GM12801 (cell line): Measurements from ENCODE around the gene ROR1.

Experiments used
- TF ChIP-seq, protein P1 (sequence below): IDR thresholded peaks from one replicate; pipeline ENCODE4 v1.5.1; 2011; ENCODE audit warnings: control low read depth; ENCODE audit not compliant: insufficient read length; ENCODE audit errors: extremely low read depth

ROR1 gene

DNA sequence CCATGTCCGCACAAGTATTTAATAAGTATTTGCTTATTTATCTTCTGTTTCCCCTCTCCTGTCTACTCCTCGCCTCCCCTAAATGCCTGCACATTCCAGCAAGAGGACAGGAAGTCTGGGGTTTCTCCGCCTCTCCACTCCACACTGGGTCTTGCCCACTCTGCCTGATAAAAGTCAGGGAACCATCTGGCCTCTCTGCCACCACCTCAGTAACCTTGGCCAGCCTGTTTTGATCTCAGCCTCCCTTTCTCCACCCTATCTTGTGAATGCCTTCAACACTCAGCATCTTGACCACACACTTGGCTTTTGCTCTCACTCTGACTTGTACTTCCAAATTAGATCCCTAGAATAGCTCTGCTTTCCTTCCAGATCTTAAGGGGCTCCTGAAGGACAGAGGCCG is 264.3 kb downstream of the ROR1 start:
- TF ChIP-seq, protein P1, sequence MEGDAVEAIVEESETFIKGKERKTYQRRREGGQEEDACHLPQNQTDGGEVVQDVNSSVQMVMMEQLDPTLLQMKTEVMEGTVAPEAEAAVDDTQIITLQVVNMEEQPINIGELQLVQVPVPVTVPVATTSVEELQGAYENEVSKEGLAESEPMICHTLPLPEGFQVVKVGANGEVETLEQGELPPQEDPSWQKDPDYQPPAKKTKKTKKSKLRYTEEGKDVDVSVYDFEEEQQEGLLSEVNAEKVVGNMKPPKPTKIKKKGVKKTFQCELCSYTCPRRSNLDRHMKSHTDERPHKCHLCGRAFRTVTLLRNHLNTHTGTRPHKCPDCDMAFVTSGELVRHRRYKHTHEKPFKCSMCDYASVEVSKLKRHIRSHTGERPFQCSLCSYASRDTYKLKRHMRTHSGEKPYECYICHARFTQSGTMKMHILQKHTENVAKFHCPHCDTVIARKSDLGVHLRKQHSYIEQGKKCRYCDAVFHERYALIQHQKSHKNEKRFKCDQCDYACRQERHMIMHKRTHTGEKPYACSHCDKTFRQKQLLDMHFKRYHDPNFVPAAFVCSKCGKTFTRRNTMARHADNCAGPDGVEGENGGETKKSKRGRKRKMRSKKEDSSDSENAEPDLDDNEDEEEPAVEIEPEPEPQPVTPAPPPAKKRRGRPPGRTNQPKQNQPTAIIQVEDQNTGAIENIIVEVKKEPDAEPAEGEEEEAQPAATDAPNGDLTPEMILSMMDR, result no peak

DNA sequence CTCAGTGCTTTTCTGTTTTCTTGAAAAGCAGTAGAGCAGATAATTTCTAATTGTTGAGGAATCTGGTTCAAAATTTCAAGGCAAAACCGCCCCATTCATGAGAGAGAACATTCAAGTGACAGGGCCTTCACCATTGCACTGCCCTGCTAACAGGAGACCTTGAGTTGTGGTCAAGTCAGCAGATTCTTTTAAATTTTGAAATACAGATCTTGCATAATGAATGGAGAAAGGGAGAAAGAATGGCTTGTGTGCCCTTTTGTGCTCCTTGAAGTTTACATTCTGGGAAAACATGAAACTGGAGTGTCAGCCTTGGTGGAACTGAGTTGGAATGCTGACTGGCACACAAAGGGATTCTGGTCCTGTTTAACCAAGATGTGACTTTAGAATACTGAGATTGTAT is 265.1 kb downstream of the ROR1 start:
- TF ChIP-seq, protein P1, result no peak

DNA sequence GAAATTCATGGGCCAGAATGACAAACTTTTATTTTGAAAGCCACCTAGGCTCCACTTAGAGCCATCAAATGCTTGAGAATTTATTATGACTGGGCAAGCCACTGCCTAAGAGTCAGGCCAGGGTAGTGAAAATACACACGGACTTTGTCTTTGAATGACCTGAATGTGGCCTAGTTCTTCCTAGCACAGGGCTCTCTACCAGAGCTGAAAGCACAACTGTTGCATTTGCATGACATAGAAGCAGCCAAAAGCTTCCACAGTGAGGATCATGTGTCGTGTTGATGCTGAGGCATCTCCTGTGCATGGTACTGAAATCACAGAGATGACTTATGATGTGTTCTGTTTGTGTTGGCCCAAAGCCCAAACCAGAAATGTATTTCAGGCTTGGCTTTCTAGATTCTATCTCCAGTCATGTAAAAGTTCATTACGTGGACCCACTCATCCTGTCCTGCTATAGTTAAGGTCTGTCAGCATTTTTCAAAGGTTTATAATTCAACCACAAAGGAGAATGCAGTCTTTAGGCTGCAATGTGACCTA is 265.6 kb downstream of the ROR1 start:
- TF ChIP-seq, protein P1, result no peak

DNA sequence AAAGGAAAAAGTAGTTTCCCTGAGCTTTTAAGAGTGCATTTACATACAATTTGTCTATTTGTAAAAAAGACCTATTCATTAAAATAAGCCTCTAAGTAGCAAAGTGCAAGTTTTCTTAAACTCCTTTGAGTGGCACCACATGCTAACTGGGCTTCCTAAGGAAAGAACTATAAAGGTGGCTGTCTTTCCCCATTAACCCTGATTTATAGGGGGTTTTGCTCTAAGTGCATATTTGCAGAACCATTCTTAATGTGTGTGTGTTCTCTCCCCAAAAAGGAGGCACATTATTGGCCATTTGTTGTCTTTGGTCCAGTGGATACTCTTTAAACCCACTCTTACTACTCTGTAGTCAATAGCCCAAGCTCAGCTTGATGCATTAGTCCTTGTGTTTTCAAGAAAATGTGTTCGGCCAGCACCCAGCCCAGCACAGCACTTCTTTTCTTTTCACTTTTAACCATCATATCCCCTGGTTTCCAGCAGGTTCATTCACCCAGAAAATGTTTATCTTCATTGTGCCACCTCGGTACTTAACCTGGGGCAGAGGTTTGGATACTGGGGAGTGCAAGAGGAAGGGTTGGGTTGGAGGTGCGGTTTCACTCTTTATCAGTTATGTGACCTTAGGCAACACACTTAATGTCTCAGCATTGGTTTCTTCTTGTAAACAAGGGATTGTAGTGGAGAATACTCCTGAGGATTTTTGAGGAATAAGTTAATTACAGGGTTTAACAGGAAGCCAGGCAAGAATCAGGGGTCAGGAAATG is 267.7 kb downstream of the ROR1 start:
- TF ChIP-seq, protein P1, result no peak

DNA sequence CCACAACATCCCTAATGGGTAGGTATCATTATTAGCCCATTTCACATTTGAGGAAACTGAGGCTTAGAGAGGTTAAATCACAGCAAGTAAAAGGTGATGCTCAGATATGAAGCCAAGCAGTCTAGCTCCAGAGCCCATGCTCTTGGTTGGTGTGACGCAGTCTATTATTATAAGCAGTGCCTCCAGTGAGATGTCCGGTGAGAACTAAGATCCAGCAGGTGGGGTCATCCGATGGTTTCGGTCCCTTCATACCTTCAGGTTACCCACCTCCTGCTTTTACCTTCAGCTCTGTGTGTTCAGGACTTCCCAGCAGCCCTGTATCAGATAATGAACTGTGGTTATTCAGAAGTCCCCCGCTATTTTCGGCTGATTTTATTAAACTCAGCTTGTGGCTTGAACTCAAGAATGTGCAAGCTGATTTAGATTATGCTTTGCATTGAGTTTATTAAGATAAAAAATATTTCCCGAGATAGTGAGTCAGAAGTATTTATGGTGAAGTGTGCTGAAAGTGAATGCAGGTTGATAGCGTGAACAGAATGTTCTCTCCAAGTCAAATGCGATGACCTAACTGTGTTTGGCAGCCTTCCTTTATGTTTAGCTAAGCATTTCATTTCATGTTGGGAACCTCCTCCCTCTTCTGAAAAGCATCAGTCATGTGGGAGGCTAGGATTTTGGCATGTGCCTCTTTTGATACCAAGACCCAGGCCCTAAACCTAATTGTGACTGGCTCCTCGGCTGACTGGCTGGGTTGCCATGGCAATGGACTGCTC is 268.7 kb downstream of the ROR1 start:
- TF ChIP-seq, protein P1, result no peak

DNA sequence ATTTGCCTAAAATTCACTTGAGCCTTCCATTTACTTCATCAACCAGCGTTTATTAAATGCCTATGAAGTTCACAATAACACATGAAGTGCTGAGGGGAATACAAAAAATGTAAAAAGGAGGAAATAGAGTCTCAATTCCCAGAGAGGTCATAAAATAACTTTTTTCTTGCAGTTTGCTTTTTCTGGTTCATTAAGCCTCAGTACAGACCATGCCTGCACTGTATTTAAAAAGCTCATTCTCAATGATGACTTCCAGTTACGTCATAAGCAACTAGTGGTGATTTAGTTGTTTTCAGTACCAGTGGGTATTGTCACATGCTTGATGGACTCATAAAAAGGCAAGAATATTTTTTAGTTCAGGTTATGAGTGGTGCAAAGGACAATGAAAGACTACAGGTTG is 269.5 kb downstream of the ROR1 start:
- TF ChIP-seq, protein P1, result no peak

DNA sequence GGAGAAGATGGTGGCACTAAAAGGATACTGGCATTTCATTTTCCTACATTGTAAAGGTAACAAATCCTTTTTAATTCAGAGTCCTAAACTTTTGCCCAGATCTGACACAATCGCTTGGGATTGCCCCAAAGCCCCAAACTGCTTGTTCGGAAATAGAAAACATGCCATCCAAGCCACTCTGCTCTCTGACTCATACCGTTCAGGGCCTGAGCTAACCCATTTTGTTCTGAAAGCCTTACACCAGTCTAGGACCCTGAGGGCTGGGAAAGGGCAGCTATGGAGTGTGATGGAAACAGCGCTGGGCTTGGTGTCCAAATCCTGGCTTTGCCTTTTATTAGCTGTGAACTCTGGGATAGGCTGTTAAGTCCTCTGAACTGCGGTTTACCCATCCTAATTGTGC is 270.2 kb downstream of the ROR1 start:
- TF ChIP-seq, protein P1, result no peak
